Transverse colon (tissue), 4 donors: Measurements from ENCODE around the gene RAMP3.

ENCODE experiments used
- POLR2A ChIP-seq: fragments of 450-650 bp; IDR thresholded peaks from one replicate; pipeline ENCODE4 v1.6.1; 2016; ENCODE audit warnings: antibody characterized with exemption, mild to moderate bottlenecking, moderate library complexity
- POLR2AphosphoS5 ChIP-seq, 3 donors: sonication (generic); formaldehyde crosslinking; IDR thresholded peaks; one replicate each; pipeline ENCODE4 v1.6.1; 2016; ENCODE audit warnings: antibody characterized with exemption in 3 of 3
- TF ChIP-seq, protein P1 (sequence below), 5 experiments: fragments of 200-600 bp in 3 of 5; fragments of 450-650 bp in 2 of 5; sonication (generic) in 3 of 5; IDR thresholded peaks; 1 replicate in 2 of 5; 2 replicates in 3 of 5; pipeline ENCODE4 v1.5.1; 2016 to 2017; ENCODE audit warnings: antibody characterized with exemption in 5 of 5, inconsistent platforms in 3 of 5, mild to moderate bottlenecking in 2 of 5, moderate library complexity in 1 of 5

- TF ChIP-seq, protein P1, sequence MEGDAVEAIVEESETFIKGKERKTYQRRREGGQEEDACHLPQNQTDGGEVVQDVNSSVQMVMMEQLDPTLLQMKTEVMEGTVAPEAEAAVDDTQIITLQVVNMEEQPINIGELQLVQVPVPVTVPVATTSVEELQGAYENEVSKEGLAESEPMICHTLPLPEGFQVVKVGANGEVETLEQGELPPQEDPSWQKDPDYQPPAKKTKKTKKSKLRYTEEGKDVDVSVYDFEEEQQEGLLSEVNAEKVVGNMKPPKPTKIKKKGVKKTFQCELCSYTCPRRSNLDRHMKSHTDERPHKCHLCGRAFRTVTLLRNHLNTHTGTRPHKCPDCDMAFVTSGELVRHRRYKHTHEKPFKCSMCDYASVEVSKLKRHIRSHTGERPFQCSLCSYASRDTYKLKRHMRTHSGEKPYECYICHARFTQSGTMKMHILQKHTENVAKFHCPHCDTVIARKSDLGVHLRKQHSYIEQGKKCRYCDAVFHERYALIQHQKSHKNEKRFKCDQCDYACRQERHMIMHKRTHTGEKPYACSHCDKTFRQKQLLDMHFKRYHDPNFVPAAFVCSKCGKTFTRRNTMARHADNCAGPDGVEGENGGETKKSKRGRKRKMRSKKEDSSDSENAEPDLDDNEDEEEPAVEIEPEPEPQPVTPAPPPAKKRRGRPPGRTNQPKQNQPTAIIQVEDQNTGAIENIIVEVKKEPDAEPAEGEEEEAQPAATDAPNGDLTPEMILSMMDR (IDR thresholded peaks at IDR 0.05), result no peak
- TF ChIP-seq POLR2A (no peak), POLR2AphosphoS5 (IDR thresholded peaks at IDR 0.05) (no peak)
Measured at GRCh38 chr7:45190406-45191165, 33.0 kb downstream of the RAMP3 start.
